Activated naive CD8-positive, alpha-beta T cell treated with anti-CD3 and anti-CD28 coated beads, Interleukin-2, amount 10 ng/mL, durations not matched to agents 7 days and 5 days (primary cell): ENCODE results near the gene ALG10. TPM values are rescaled to one million over a fixed set of nuclear protein-coding genes. Genes with fewer than 3 reads are reported as not detected.
"Not testable (repeated sequence)": the region's sequence is repeated elsewhere in the genome, so short reads cannot be mapped to it uniquely, and the experiment has no call there.

Experiments used
- ATAC-seq: fragments of 150-1000 bp; cut with Tn5 transposase; one replicate; pipeline ENCODE4 v1.10.0; 2021; ENCODE audit warnings: low read depth, moderate library complexity
- POLR2A ChIA-PET: fragments of 350-600 bp; sonication (Branson Sonifier 250); formaldehyde crosslinking; loops from one replicate; lab custom pipeline; 2021; ENCODE audit warnings: antibody characterized with exemption; lab: Charles Lee
- DNase-seq: peaks from one replicate; pipeline ENCODE4 v3.0.0; 2021
- H3K27ac Mint-ChIP-seq: one replicate; pipeline ENCODE4 v1.8.0; 2022; ENCODE audit warnings: mild to moderate bottlenecking, mixed read lengths
- H3K27me3 Mint-ChIP-seq: one replicate; pipeline ENCODE4 v1.8.0; 2022; ENCODE audit warnings: mild to moderate bottlenecking, moderate library complexity, mixed read lengths
- H3K36me3 Mint-ChIP-seq: one replicate; pipeline ENCODE4 v1.8.0; 2021; ENCODE audit warnings: mild to moderate bottlenecking, mixed read lengths
- H3K4me1 Mint-ChIP-seq: one replicate; pipeline ENCODE4 v1.8.0; 2021; ENCODE audit warnings: mixed read lengths
- H3K4me3 Mint-ChIP-seq: one replicate; pipeline ENCODE4 v1.8.0; 2022; ENCODE audit warnings: mild to moderate bottlenecking, moderate library complexity, mixed read lengths
- H3K9me3 Mint-ChIP-seq: one replicate; pipeline ENCODE4 v1.8.0; 2021; ENCODE audit warnings: mixed read lengths
- total RNA-seq, 2 experiments: library from RNA; stranded (reverse); gene quantifications; one replicate each; pipeline ENCODE4 v1.2.3, GENCODE V29; 2021

ALG10 gene
- 10 to 100 TPM; 20.1 to 22.3 TPM for total RNA-seq

GRCh38 chr12:34022079-34022830, at the start of gene ALG10:
TSS of gene ALG10 (plus strand) at chr12:34022496. CDS start at chr12:34022600, 104 bp downstream.
- H3K9me3 Mint-ChIP-seq, result no peaks in the 10 kb centered on the region
- peak within 1 kb of the TSS; percentile 96 for H3K27ac Mint-ChIP-seq
- POLR2A ChIA-PET, result interaction anchor here (0.6 to 2.5 kb wide), 12 partner anchors 93 to 1892 kb away, joined by 3 to 23 read pairs (median 4); partner anchors contain the start of gene YARS2
- DNase-seq (peak; percentile 88), ATAC-seq (peak; percentile 99)
- H3K4me3 Mint-ChIP-seq, result peak within 1 kb of the TSS; percentile 96
- peaks cover 22% of the 10 kb centered on the region for H3K4me1 Mint-ChIP-seq
- peaks cover 8% of the 10 kb centered on the region for H3K36me3 Mint-ChIP-seq
- H3K27me3 Mint-ChIP-seq, result no peaks in the 10 kb centered on the region

- POLR2A ChIA-PET, result not testable (repeated sequence)
Measured at GRCh38 chr12:33972884-33973283, 49.4 kb upstream of the ALG10 start.

GRCh38 chr12:33977887-33978286, 44.4 kb upstream of the ALG10 start:
- no peak for ATAC-seq
- Mint-ChIP-seq H3K4me1 (no peaks in the 10 kb centered on the region), H3K27me3 (no peaks in the 10 kb centered on the region), H3K9me3 (peaks cover 2% of the 10 kb centered on the region), H3K4me3 (no peak overlapping the region), H3K27ac (no peak overlapping the region), H3K36me3 (no peaks in the 10 kb centered on the region)
- no peak for DNase-seq
- POLR2A ChIA-PET, result no interaction called here

More at GRCh38 chr12:33972884-33973283, 49.4 kb upstream of the ALG10 start:
- H3K9me3 Mint-ChIP-seq, H3K27me3 Mint-ChIP-seq, H3K4me3 Mint-ChIP-seq, ATAC-seq, H3K36me3 Mint-ChIP-seq, DNase-seq, H3K4me1 Mint-ChIP-seq, H3K27ac Mint-ChIP-seq: not testable (repeated sequence)

- Mint-ChIP-seq H3K27me3 (peaks cover 5% of the 10 kb centered on the region), H3K9me3 (peaks cover 2% of the 10 kb centered on the region), H3K36me3 (no peaks in the 10 kb centered on the region), H3K4me3 (no peak overlapping the region), H3K4me1 (no peaks in the 10 kb centered on the region), H3K27ac (no peak overlapping the region)
- ATAC-seq (no peak), DNase-seq (no peak)
- POLR2A ChIA-PET, result no interaction called here
Measured at GRCh38 chr12:33988197-33988805, 34.0 kb upstream of the ALG10 start.

- DNase-seq (no peak), ATAC-seq (no peak)
- peaks cover 7% of the 10 kb centered on the region for H3K27me3 Mint-ChIP-seq
- no peaks in the 10 kb centered on the region for H3K4me1 Mint-ChIP-seq
- POLR2A ChIA-PET, result no interaction called here
- no peak overlapping the region for H3K27ac Mint-ChIP-seq
- no peaks in the 10 kb centered on the region for H3K36me3 Mint-ChIP-seq
- H3K9me3 Mint-ChIP-seq, result peaks cover 2% of the 10 kb centered on the region
- no peak overlapping the region for H3K4me3 Mint-ChIP-seq
Measured at GRCh38 chr12:33988913-33989312, 33.4 kb upstream of the ALG10 start.

- Mint-ChIP-seq H3K27ac (no peak overlapping the region), H3K27me3 (peaks cover 4% of the 10 kb centered on the region), H3K9me3 (no peaks in the 10 kb centered on the region), H3K4me3 (no peak overlapping the region), H3K4me1 (no peaks in the 10 kb centered on the region), H3K36me3 (no peaks in the 10 kb centered on the region)
- no peak for DNase-seq
- POLR2A ChIA-PET, result no interaction called here
- no peak for ATAC-seq
Measured at GRCh38 chr12:33994857-33995808, 27.2 kb upstream of the ALG10 start.

GRCh38 chr12:34008835-34009234, 13.5 kb upstream of the ALG10 start:
- H3K27me3 Mint-ChIP-seq, result not testable (repeated sequence)

GRCh38 chr12:34016361-34016760, 5.9 kb upstream of the ALG10 start:
- Mint-ChIP-seq H3K4me1 (peaks cover 4% of the 10 kb centered on the region), H3K36me3 (no peaks in the 10 kb centered on the region), H3K9me3 (no peaks in the 10 kb centered on the region), H3K27ac (no peak overlapping the region), H3K4me3 (no peak overlapping the region), H3K27me3 (peaks cover 7% of the 10 kb centered on the region)
- DNase-seq (no peak), ATAC-seq (no peak)
- POLR2A ChIA-PET, result no interaction called here

More at GRCh38 chr12:34008835-34009234, 13.5 kb upstream of the ALG10 start:
- ATAC-seq, H3K4me3 Mint-ChIP-seq, H3K4me1 Mint-ChIP-seq, H3K36me3 Mint-ChIP-seq, H3K9me3 Mint-ChIP-seq, DNase-seq, POLR2A ChIA-PET, H3K27ac Mint-ChIP-seq: not testable (repeated sequence)

GRCh38 chr12:34021071-34021470, 1.2 kb upstream of the ALG10 start:
- no peaks in the 10 kb centered on the region for H3K27me3 Mint-ChIP-seq
- H3K9me3 Mint-ChIP-seq, result no peaks in the 10 kb centered on the region
- ATAC-seq (no peak), DNase-seq (no peak)
- H3K4me1 Mint-ChIP-seq, result peaks cover 22% of the 10 kb centered on the region
- peaks cover 8% of the 10 kb centered on the region for H3K36me3 Mint-ChIP-seq
- H3K27ac Mint-ChIP-seq, result no peak overlapping the region
- POLR2A ChIA-PET, result no interaction called here
- no peak overlapping the region for H3K4me3 Mint-ChIP-seq

GRCh38 chr12:34027661-34028060, 5.4 kb downstream of the ALG10 start:
- H3K9me3 Mint-ChIP-seq, H3K36me3 Mint-ChIP-seq, POLR2A ChIA-PET, H3K27me3 Mint-ChIP-seq, DNase-seq, H3K4me3 Mint-ChIP-seq, ATAC-seq, H3K27ac Mint-ChIP-seq: not testable (repeated sequence)
- H3K4me1 Mint-ChIP-seq, result peaks cover 14% of the 10 kb centered on the region

GRCh38 chr12:34030591-34030990, 8.3 kb downstream of the ALG10 start:
- DNase-seq (no peak), ATAC-seq (no peak)
- Mint-ChIP-seq H3K4me3 (no peak overlapping the region), H3K36me3 (peaks cover 1% of the 10 kb centered on the region), H3K4me1 (no peaks in the 10 kb centered on the region), H3K9me3 (no peaks in the 10 kb centered on the region), H3K27ac (no peak overlapping the region), H3K27me3 (no peaks in the 10 kb centered on the region)
- POLR2A ChIA-PET, result no interaction called here

- POLR2A ChIA-PET, result no interaction called here
- Mint-ChIP-seq H3K9me3 (no peaks in the 10 kb centered on the region), H3K4me3 (no peak overlapping the region), H3K27ac (no peak overlapping the region), H3K4me1 (no peaks in the 10 kb centered on the region), H3K36me3 (no peaks in the 10 kb centered on the region), H3K27me3 (no peaks in the 10 kb centered on the region)
- no peak for ATAC-seq
- no peak for DNase-seq
Measured at GRCh38 chr12:34033628-34034296, 11.5 kb downstream of the ALG10 start.

- H3K4me1 Mint-ChIP-seq, ATAC-seq, POLR2A ChIA-PET, DNase-seq, H3K4me3 Mint-ChIP-seq, H3K27me3 Mint-ChIP-seq, H3K36me3 Mint-ChIP-seq, H3K9me3 Mint-ChIP-seq, H3K27ac Mint-ChIP-seq: not testable (repeated sequence)
Measured at GRCh38 chr12:34038357-34038756, 16.1 kb downstream of the ALG10 start.
